HG03135 (cell line): ENCODE data around the gene ZCCHC24.

Experiments
- ATAC-seq: cut with Tn5 transposase; IDR thresholded peaks from one replicate; pipeline ENCODE4 v1.9.1; 2021; ENCODE audit warnings: mild to moderate bottlenecking, moderate library complexity; ENCODE audit not compliant: unreplicated experiment

Gene ZCCHC24

DNA sequence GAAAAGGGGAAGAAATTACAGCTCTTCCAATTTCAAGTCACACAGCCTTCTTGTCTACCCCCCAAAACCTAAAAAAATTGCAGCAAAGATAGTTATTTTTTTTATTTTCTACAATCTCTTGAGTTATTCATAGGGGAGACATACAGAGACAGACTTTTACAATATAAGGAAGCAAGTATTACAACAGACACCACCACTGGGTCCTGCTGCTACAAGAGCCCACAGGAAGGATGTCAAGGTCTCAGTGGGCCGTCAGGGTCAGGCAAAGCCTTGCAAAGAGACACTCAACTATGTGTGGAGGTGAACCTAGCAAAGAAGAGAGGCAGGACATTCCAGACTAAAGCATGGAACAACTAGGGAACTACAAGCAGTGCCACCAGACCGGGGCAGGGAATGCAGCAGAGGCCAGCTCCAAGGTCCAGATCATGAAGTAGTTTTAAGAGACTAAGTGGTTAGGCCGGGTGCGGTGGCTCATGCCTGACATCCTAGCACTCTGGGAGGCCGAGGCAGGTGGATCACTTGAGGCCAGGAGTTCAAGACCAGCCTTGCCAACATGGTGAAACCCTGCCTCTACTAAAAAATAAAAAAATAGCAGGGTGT, 28.2 kb upstream of the ZCCHC24 start:
- ATAC-seq = no peak

DNA sequence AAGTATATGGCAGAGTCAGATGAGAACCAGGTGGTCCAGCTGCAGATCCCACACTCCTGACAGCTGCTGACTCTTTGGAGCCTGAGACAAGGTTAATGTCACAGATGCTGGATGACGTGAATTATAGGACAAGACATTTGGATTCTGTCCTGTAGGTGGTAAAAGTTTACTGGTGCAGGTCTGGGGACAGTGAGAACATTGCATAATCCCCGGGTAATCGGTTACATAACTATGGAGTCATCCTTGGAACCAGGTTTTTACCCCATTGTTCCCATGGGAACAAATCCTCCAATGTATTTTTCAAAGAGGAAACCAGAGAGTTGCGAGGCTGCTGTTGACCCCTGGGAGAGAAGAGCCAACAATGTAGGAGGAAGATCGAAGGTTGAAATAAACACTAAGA, 27.5 kb upstream of the ZCCHC24 start:
- no peak for ATAC-seq

DNA sequence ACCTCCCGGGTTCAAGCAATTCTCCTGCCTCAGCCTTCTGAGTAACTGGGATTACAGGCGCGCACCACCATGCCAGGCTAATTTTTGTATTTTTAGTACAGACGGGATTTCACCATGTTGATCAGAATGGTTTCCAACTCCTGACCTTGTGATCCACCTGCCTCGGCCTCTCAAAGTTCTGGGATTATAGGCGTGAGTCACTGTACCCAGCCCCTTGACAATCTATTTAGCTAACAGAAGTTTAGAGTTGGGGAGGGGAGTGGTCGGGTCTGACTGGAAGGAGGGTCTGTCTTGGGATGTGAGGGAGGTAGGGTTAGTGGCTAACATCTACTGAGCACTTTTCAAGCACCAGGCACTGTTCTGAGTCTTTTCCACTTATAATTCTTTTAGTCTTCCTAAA, 27.0 kb upstream of the ZCCHC24 start:
- ATAC-seq = no peak

DNA sequence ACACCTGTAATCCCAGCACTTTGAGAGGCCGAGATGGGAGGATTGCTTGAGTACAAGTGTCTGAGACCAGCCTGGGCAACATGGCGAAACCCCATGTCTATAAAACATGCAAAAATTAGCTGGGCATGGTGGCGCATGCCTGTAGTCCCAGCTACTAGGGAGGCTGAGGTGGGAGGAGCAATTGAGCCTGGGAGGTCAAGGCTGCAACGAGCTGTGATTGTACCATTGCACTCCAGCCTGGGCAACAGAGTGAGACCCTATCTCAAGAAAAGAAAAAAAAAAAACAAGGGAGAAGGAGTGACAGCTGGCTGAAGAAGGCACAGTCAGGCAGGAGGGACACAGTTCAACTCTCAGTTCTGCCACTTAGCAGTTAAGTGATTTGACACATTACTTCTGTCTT, 26.4 kb upstream of the ZCCHC24 start:
- no peak for ATAC-seq

DNA sequence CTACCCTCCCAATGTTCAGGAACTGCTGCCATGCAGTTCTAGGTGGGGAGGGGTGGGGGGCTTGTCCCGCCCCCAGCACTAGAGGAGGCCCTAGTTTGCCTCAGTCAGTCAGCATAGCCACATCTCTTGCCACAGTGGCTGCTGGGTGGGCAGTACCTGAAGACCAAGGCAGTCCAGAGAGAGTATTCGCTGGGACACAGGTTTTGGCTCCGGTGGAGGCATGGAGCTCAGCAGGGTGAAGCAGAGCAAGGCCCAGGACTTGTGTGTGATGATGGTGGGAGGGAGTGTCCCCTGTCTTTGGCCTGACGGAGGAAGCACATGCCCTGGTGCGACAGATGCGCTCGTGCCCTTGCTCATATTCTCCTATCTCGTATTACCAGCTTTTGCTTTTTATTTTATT, 24.7 kb upstream of the ZCCHC24 start:
- no peak for ATAC-seq

DNA sequence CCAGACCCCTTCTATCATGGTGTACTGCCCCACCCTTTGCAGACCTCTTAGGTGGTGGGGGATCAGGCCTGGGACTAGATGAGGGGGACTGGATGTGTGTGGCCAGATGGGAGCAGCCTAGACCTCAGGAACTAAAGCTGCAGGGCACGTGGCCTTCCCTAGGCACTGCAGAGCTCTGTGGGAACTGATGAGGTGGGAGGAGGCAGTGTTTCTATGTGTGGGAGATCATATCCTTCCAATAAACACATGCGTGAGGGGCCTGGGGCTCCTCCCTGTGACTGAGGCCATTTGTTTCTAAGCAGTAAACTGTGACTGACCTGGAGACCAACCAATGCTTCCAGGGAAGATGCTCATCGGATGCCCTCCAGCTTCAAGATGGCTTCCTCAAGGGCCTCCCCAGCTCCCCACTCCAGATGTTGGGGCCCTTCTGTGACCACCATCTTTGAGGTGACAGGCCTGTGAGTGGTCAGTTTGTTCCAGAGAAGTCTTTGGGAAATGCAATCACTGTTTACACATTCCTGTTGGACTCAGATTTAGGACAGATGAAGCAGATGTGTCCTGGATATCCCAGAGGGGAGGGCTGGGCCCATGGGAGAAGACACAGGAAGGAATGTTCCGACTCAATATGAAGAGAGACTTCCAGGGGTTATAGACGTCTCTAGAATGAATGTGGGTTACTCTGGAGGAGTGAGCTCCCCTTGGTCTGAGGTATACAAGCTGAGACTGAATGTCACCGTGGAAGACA, 23.6 kb upstream of the ZCCHC24 start:
- no peak for ATAC-seq

DNA sequence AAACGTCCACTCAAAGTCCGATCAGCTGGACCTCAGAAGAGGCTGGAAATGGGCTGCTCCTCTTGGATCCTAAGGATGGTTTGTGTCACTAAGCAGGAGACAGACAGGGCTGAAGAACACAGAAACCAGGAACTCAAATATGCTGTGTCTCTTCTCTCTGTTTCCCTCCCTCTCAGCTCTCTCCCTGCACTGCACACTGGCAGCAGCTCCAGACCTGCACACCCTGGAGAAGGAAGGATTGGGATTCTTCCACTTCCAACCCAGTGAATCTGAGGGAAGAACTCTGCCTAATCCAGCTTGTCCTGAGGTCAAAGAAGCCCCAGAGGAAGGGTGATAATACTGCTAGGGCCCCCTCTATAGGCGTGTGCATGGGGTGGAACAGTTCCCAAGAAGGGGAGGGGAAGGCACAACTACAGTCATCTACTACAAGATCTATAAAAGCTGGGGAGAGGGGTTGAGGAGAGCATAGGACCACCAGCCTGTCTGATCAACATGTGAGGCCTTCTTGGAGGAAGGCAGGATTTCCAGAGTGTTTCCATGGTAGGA, 22.7 kb upstream of the ZCCHC24 start:
- no peak for ATAC-seq

DNA sequence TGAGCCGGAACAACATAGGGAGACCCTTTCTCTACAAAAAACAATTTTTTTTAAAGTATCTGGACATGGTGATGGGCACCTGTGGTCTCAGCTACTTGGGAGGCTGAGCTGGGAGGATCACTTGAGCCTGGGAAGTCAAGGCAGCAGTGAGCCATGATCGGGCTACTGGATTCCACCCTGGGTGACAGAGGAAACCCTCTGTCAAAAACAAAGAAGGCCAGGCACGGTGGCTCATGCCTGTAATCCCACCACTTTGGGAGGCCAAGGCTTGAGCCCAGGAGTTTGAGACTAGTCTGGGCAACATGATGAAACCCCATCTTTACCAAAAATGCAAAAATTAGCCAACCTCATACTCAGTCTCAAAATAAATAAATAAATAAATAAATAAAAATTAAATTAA, 19.9 kb upstream of the ZCCHC24 start:
- no peak for ATAC-seq

DNA sequence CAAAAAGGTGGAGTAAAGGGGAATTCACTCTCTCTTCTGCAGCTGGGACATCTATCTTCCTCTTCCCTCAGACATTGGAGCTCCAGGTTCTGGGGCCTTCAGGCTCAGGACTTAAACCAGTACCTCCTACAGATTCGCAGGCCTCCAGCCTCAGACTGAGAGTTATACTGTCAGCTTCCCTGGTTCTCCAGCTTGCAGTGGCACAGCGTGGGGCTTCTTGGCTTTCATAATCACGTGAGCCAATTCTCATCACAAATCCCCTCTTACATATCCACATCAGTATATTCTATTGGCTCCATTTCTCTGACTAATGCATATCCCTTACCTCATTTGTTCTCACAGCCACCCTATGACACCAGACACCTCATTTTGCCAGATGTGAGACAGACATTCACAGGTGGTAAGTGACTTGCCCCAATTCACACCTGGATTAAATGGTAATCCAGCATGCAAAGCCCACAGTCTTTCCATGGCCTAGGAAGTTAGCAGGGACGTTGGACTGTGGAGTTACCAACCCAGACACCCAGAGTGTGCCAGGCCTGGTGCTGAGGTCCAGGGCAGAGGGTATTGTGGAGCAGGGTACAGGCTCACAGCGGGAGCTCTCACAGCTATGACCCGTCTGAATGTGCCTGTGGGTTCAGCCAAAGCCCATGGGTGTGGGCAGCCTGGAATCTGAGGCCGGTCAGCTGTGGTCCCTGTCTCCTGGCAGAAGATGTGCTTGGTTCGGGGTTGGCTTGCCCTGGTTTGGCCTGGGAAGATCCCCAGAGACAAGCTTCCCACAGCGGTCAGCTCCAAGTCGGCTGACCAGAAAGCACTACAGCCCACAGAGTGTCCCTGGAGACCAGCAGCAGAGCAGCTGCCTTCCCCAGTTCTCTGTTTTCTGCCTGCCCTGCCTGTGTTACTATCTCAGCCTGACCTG, 18.4 kb upstream of the ZCCHC24 start:
- no peak for ATAC-seq

DNA sequence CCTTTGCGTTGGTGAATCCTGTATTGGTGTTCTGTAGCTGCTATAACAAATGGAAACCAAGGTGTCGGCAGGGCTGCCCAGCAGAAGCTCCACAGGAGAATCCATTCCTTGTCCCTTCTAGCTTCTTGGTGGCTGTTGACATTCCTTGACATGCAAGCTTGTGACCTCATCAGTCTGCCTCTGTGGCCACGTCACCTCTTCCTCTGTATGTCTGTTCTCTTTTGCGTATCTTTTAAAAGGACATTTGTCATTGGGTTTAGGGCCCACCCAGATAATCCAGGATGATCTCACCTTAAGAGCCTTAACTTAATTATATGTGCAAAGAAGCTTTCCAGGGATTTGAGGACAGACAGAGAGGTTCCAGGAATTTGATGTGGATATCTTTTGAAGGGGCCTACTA, 15.3 kb upstream of the ZCCHC24 start:
- ATAC-seq = no peak

DNA sequence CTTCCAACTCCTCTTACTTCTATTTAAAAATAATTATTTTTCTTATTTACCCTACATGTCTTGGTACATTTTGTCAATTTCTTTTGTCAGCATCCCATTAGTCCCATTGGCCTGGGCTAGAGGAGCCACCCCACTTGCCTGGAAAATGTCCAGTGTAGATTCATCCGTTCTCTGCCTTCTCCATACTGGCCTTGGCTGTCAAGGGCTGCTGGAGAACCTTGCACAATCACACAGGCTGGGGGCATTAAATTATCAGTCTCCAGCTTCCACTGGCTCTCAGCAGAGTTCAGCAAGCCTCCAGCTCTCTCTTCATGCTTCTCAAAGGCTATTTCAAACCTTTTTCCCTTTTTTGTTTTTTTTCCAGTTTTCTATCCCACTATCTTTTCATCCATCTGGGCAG, 13.8 kb upstream of the ZCCHC24 start:
- no peak for ATAC-seq

DNA sequence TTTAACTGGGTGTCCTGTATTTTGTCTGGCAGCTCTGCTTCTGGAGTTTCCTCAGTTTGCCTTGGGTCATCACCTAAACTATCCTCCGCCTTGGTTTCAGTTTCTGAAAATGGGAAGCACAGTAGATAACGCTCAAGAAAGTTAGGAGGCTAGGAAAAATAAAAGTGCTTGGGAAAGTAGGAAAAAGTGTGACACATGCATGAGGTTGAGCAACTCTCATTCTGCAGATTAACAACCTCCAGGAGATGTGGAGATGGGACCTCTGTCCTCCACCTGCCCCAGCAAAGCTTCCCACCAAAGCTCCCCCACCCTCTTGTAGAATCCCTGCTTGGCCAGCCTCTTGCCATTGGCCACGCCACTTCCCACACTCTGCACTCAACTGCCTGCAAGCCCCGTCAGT, 13.1 kb upstream of the ZCCHC24 start:
- no peak for ATAC-seq

DNA sequence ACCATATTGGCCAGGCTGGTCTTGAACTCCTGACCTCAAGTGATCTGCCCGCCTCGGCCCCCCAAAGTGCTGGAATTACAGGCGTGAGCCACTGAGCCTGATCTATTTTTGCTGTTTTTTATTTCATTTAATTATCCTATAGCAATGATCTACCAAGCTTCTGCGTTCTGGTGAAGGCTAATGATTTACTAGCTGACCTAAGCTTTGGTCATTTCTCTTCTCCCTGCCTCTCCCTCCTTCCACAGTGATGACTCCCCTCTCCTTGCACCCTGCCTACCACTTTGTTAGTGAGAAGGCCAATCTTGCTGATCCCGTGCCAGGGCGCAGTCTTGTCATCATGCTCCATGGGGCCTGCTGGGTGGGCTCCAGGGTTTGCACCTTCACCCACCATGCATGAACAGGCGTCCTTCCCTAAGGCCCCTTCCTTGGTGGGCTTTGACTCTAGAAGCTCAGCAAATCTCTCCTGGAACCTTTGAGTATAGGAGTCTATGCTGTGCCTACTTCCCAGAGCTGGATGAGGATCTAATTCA, 11.9 kb upstream of the ZCCHC24 start:
- ATAC-seq = no peak

DNA sequence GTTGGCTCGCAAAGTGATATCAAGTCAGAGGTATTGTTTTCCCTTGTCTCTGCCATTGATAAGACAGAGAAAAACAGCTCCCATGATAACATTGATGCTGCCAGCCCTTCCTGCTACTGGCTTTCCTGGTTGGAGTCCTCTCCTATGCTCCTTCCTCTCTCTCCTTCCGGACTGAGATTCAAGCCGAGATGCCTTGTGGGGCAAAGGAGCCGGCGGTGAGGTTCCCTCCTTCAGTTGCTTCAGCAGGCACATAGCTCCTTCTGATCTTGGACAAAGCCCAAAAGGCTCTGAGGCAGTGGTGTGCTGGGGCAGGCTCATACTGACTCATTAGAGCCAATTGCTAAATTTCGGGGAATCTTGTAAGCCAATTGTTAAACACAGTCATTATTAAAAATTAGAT, 8.8 kb upstream of the ZCCHC24 start:
- ATAC-seq = no peak

DNA sequence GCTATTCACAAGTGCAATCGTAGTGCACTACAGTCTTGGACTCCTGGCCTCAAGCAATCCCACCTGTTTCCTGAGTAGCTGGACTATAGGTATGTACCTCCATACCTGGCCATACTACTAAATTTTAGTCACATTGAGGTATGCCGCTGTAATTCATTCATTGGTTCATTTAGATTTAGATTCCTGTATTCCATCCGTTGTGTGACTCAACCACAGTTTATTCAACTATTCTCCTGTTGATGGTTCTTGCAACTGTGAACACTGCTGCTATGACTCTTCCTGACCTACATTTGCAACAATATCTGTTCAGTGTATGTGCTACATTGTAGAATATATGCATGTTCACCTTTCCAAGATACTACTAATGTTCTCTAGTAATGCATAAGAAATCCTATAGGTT, 8.0 kb upstream of the ZCCHC24 start:
- ATAC-seq = no peak

DNA sequence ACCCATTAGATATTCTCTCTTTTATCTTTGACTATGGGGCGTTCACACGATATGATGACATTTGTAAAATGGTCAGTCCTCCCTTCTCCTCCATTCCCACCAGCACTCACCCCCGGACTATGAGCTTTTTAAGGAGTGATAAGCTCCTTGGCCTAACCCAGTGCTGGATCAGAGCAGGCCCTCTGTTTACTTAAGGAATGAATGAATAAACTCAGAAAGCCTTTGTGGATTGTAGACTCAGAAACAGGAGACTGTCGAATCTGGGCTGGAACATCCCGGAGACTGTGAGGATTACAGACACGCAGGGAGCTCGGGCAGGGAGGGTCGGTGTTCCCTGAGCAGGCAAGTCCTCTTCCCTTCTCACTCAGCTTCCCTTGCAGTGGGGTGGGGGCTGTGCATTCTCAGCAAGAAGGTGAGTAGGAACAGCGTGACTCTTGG, 6.8 kb upstream of the ZCCHC24 start:
- ATAC-seq = no peak

DNA sequence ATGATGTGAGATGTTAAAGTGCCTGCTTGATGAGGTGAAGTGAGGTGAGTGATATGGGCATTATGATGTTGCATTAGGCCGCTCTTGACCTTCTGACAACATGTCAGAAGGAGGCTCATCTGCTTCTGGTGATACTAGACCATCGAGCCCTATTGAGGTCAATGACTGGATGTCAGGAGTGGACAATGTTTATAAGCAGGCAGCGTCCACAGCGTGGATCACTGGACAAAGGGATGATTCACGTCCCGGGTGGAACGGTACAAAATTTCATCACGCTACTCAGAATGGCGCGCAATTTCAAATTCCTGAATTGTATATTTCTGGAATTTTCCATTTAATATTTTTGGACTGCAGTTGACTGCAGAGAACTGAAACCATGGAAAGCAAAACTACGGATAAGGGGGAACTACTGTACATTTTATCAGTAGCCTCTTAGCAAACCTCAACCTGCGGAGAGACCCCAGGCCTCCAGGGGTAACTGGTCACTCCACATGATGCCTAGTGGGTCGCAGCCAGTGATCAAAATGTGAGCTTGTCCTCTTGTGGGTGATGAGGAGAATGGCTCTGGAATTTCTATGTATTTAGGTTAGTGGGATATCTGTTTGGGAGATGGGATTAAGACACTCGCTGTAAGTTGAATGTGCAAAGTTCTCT, 5.7 kb upstream of the ZCCHC24 start:
- no peak for ATAC-seq

DNA sequence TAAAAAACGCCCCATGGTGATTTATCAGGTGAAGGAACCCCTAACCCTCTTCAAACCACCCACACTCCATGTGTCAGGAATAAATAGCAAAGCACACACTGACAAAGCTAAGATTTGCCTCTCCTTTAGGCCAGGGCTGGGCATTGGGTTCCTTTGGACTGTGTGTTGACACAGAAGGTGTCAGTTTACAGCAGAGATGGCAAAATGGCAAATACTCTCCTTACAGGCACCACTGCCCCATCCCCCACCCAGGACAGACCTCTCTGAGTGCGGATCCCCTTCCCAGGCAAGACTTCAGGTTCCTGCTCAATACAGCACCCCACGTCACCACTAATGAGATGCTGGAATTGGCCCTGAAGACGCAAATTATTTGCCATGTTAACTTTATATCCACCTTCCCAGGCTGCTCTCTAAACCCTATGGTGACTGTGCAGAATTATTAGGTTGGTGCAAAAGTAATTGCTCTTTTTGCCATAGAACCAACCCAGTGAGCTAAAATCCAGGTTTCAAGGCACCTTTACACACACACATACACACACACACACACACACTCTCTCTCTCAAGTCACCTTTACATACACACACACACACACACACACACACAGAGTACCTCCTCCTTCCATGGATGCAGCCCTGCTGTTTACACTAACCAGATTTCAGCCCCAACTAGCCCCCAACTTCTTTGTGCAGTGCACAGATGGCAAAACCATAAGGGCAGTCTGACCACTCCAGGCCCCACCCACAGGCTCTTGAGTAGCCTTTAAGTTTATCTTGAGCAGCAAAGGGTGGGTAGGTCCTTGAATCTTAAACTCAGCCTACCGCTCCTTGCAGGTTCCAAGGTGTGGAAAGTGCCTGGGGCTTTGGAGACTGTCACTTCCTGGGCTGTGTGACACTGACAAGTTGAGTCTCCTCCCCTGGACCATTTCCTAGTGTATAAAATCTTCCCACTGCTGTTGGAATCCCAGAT, 4.0 kb upstream of the ZCCHC24 start:
- ATAC-seq = no peak

DNA sequence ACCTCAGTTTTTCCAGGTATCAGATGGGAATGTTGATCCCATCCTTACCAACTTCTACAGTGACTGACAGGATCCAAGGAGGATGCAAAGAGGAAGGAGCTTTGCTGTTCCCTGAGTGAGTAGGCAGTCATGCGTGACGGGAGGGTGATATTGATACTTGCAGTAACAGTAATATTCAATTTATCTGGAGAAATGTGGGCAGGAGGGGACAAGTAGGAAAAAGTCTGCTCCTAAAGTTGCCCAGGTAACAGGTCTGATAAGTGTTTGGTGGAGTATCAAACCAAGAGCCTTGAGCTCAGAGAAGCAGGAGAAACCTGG, 3.3 kb upstream of the ZCCHC24 start:
- ATAC-seq = no peak
